NCI-H1105 treated with DMSO at 0.1 percent for 48 hours (cell line): ENCODE data around the gene BMP10.
A peak's percentile ranks its signal among the peaks of the same experiment; 100 is the strongest.

Experiments used
- DNase-seq: peaks from one replicate; lab custom pipeline; 2025; lab: John Stamatoyannopoulos, UW

Gene BMP10, protein sequence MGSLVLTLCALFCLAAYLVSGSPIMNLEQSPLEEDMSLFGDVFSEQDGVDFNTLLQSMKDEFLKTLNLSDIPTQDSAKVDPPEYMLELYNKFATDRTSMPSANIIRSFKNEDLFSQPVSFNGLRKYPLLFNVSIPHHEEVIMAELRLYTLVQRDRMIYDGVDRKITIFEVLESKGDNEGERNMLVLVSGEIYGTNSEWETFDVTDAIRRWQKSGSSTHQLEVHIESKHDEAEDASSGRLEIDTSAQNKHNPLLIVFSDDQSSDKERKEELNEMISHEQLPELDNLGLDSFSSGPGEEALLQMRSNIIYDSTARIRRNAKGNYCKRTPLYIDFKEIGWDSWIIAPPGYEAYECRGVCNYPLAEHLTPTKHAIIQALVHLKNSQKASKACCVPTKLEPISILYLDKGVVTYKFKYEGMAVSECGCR

GRCh38 chr2:68871159-68871764 is at the start of gene BMP10:
BMP10 (minus strand) TSS chr2:68871397; CDS start chr2:68871358, 39 bp downstream.
- DNase-seq: no peak

DNA sequence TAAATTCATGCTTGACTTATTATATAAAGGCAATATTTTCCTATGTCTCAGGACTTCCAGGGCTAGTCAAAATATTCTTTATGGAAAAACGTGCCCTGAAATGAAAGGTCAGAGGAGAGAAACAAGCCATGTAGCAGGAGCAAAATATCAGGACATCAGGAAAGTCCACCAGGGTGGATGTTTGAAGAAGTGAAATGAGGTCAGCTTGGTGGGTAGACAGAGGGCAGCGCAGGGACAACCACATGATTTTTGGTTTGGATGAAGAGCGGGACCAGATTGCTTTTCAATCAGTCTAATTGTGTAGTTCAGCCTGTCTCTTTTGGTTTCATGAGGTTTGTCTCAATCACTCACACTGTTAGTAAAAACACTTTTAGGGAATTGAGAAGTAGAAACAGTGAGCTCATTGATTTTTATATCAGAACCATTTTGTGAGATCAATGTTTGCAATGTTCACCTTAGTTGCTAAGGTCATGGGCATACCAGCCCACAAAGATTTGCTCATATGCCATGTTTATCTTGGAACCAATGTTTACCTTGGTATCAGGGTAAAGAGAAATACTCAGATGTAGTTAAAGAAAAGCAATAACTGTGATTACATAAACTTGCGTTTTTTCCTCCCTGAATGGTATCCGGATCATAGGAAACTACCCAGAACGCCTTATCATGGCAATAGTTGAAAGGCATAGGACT is 49.4 kb upstream of the BMP10 start:
- no peak for DNase-seq

GRCh38 chr2:68918497-68918896 is 47.3 kb upstream of the BMP10 start:
- no peak for DNase-seq

- no peak for DNase-seq
Observed at GRCh38 chr2:68917034-68917718, 46.0 kb upstream of the BMP10 start.

GRCh38 chr2:68916226-68916625 is 45.0 kb upstream of the BMP10 start:
- no peak for DNase-seq

DNA sequence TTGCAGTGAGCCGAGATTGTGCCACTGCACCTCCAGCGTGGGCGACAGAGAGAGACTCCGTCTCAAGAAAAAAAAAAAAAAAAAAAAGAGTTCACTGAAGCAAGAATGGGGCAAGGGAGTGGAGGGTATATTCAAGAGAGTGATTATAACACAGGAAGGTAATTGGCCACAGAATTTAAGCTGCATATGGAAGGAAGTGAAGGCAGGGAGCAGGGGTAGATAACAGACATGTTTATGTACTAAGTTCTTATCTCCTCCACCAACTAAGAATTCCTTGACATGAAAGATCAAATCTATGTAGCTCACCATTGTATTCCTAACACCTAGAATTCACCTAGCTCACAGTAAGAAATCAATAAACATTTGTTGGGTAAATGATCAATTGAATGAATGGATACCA is 44.2 kb upstream of the BMP10 start:
- no peak for DNase-seq

GRCh38 chr2:68913359-68913758 is 42.2 kb upstream of the BMP10 start:
- DNase-seq: no peak

DNA sequence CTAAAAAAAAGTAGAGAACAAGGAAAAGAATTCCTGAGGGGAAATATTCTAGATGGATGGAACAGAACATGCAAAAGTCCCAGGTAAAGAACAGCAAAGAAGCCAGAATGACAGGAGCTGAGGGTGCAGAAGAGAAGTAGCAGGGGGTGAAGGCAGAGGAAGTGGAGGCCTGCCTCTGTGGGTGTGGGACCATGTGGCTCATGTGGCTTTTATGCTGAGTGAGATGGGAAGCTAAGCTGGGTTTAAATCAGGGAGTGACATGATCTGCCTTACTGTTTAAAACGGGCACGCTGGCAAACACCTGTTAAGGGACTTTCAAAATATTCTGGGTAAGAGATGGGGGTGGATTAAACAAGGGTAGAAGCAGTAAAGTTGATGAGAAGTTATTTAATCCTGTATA is 41.5 kb upstream of the BMP10 start:
- DNase-seq: no peak

DNA sequence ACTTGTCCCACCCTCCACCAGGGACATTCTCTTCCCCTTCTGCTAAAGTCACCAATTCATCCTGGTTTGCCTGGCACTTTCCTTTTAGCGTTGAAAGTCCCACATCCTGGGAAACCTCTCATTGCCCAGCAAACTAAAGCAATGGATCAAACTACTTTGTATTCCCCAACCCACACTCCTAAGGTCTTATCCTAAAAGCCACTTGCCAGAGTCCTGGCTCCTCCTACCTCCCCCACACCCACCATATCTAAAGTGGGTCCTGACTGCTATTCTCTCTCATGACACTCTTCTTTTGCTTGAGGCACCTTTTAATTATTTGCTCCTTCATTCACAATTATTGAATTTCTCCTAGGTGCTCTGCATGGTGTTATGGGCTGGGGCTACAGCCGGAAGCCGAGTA is 40.9 kb upstream of the BMP10 start:
- no peak for DNase-seq

DNA sequence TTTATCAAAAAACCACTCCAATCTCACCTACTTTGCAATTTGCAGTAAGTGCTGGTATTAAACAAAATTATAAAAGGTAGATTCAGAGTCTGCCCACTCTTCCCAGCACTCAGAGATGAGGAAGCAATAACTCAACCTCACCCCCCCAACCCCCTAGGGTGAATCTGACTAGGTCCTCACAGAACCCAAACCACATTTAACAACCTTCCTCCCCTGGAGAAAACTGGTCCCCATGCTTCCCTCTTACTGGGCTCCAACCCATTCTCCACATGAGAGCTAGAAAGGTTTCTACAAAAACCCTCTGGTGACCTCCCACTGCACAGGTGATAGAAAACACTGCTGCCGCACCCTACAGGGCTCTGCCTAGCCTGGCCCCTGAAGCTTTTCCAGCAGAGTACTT is 40.5 kb upstream of the BMP10 start:
- no peak for DNase-seq

DNA sequence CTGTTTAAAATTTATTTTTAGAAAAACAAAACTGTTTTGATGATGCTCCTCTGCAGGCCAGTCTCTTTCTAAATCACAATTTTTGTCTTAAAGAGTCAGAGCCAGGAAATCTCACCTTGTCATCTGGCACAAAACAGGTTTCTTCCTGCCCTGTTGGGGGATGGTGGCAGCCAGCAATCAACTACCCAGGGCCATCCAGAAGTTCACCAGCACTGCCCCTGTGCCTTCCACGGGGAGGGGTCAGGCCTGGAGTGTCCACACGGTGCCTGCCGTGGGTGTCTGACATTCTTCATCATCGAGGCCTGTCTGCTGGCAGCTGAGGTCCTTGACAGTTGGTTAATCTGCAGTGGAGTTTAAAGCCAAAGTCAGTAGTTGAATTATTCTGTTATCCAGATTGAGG is 40.0 kb upstream of the BMP10 start:
- DNase-seq: no peak

DNA sequence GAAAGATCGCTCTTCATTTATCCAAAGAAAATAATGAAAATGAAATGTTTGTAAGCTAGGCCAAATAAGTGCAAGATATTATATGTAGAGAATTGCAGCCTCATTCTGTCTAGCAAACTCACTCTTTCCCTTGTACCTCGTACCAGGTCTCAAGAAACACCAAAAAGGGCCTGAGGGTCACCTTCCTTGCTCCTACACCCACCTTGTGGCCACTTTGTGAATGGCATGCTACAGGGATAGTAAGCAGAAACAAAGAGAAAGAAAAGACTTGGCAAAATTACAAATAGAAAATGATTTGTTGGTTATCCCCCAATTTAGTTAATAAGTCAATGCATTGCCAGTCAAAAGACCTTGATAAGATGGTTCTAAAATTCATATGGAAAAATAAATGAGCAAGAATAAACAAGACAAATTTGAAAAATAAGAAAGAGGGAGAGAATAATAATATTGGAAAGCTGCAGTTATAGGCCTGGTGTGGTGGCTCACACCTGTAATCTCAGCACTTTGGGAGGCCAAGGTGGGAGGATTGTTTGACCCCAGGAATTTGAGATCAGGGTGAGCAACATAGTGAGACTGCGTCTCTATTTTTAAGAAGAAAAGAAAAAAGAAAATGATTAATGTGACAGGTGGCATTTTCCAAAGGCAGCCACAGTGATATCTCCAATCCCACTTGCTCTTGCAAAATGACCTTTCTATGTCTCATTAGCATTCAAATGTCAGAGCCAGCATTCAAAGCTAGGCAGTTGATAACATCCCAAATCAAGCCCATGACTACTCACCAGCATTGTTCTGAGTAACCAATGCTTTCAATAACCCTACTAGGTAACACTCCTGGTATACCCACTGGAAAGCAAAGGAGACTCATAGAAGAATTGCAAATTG is 38.8 kb upstream of the BMP10 start:
- peak; percentile 55 for DNase-seq

DNA sequence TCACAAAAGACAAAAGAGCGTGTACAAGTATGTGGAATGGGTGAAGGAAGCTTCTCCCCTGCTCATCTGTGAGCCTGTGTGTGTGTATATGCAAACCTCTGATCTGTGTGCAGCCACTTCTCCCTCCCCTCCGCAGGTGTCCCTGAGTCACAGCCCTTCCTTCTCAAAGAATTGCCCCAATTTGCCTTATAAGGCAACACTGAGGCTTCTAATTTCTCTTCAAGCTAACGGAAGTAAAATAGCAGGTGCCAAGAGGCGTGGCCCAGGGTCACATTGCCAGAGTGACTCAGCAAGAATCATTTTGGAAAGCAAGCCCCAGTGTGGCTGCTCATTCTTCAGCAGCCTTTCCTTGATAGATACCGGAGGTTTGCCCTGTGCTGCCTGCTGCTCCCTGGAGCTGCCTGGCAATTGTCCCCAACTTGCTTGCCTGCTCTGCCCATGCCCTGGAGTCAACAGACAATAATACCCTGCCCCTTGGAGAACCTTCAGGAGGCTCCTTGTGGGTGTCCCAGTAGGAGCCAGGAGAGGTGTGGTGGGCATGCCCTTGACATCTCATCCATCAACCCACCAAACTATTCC is 37.3 kb upstream of the BMP10 start:
- DNase-seq: peak; percentile 20

DNA sequence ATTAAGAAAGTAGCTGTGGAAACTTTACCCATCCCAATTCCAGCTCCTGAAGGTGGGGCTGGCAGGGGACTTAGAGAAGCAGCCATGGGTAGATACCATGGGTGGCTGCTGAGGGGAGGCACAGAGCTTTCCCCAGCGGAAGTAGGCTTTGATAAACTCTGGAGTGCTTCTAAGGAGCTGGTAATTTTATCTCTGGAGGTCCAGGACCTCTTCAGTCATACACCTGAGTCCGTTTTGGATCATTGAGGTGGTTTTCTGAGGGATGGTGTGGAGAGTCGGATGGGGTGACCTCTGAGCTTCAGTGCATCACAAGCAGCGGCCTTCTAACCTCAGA is 36.7 kb upstream of the BMP10 start:
- no peak for DNase-seq

DNA sequence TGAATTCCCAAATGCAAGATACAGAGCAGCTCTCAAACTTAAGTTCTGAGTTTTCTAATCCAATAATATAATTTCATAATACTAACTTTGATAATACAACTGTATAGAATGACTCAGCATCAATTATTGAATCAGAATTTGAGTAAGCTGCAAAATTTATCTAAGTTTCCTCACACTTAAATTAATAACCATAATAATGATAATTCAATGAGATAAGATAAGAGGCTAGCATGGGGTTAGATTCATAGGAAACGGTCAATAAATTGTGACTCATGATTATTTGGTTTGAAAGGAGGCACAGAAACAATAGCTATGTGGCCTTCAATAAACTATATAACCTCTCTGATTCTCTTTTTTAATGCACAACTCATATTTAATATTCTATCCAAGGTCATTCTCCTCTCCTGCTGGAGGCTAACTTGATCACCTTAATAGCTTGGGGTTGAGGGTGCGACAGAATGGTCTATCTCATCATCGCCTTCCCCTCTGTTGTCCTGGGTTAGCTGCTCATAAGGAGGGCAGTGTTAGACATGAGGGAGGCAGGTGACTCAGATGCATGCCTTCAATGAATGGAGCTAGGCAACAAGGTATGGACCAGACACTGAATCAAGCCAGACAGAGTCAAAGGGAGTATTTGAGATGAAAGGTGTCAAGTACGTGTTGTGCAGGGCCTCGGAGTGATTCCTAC is 36.2 kb upstream of the BMP10 start:
- no peak for DNase-seq

DNA sequence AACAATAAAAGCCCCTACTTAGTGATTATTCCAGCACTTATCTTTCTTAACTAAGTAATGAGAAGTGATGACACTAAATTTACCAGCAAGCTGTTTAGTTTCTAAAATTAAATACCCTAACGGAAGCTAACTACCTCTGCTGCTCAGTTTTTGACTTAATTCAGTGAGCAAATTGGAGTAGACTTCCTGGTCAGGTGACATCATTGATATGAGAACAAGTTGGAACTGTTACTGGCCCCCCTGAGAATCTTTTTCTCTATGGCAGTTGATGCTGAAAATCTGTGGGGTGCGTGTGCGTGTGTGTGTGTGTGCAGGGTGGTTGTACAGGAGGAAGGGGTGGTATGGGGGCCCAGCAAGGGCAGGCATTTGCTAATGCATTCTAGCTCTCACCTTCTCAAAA is 35.5 kb upstream of the BMP10 start:
- no peak for DNase-seq

- DNase-seq: no peak
Observed at GRCh38 chr2:68905116-68905515, 33.9 kb upstream of the BMP10 start.

DNA sequence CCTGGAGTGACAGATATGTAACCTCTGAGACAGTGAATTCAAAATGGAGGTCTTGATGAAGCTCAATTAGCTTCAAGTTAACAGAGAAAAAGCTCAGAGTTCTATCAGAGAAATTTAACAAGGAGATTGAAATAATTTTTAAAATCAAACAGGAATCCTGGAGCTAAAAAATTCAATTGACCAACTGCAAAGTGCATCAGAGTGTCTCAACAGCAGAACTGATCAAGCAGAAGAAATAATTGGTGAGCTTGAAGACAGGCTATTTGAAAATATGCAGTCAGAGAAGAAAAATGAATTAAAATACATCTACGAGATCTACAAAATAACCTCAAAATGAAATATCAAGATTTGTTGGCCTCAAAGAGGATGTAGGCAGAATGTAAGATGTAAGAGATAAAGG is 30.4 kb upstream of the BMP10 start:
- no peak for DNase-seq

DNA sequence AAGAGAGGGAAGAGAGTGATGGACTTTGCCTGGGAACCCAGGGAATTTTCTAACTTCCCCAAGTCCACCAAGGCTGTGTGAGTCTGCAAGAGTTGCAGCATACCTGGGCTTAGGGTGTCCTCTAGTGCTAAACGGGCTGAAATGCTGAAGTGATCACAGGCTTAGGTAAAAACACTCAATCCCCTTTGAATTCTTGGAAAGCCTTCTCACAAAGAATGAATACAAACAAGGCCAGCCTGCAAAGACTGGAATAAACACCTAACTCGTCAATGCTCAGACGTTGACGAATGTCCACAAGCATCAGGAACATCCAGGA is 30.0 kb upstream of the BMP10 start:
- no peak for DNase-seq

- DNase-seq: no peak
Observed at GRCh38 chr2:68900496-68901198, 29.4 kb upstream of the BMP10 start.
